MM.1S (cell line): ENCODE measurements around the gene ZNF446.
"Not testable (repeated sequence)": the region's sequence is repeated elsewhere in the genome, so short reads cannot be mapped to it uniquely, and the experiment has no call there.

Experiments
- DNase-seq: peaks from one replicate; pipeline ENCODE4 v3.0.0-alpha.2; 2015
- H2AFZ ChIP-seq: fragments of 300-600 bp; sonication (generic); 2 replicates; pipeline ENCODE4 v1.6.0; 2016; ENCODE audit warnings: antibody characterized with exemption, low read length
- H3F3A ChIP-seq: fragments of 300-600 bp; sonication (generic); 2 replicates; pipeline ENCODE4 v1.6.1; 2016; ENCODE audit warnings: mild to moderate bottlenecking, antibody characterized with exemption, low read length, moderate library complexity, mixed read lengths; ENCODE audit not compliant: insufficient read depth
- H3K27ac ChIP-seq: fragments of 300-600 bp; sonication (generic); 2 replicates; pipeline ENCODE4 v1.5.1; 2016; ENCODE audit warnings: mild to moderate bottlenecking, low read length
- H3K27me3 ChIP-seq: fragments of 300-600 bp; sonication (generic); replicated peaks from 2 replicates; pipeline ENCODE4 v1.6.0; 2016; ENCODE audit warnings: low read length; ENCODE audit not compliant: insufficient read depth
- H3K36me3 ChIP-seq: fragments of 300-600 bp; sonication (generic); replicated peaks from 2 replicates; pipeline ENCODE4 v1.6.1; 2016; ENCODE audit warnings: mild to moderate bottlenecking, low read length, mixed read lengths; ENCODE audit not compliant: insufficient read depth
- H3K4me1 ChIP-seq: fragments of 300-600 bp; sonication (generic); 2 replicates; pipeline ENCODE4 v1.6.1; 2016; ENCODE audit warnings: low read length, mixed read lengths
- H3K4me2 ChIP-seq: fragments of 300-600 bp; sonication (generic); 2 replicates; pipeline ENCODE4 v1.6.0; 2016; ENCODE audit warnings: low read depth, low read length
- H3K4me3 ChIP-seq: fragments of 300-600 bp; sonication (generic); 2 replicates; pipeline ENCODE4 v1.5.1; 2016; ENCODE audit warnings: low read length, mixed read lengths
- H3K79me2 ChIP-seq: fragments of 300-600 bp; sonication (generic); 2 replicates; pipeline ENCODE4 v1.6.1; 2016; ENCODE audit warnings: mixed run types, low read length, mixed read lengths
- H3K9ac ChIP-seq: fragments of 300-600 bp; sonication (generic); 2 replicates; pipeline ENCODE4 v1.6.1; 2016; ENCODE audit warnings: low read length, mixed read lengths
- H3K9me2 ChIP-seq: fragments of 300-600 bp; sonication (generic); replicated peaks from 2 replicates; pipeline ENCODE4 v1.6.1; 2016; ENCODE audit warnings: mild to moderate bottlenecking, low read length, mixed read lengths; ENCODE audit not compliant: insufficient read depth
- H3K9me3 ChIP-seq: fragments of 300-600 bp; sonication (generic); replicated peaks from 2 replicates; pipeline ENCODE4 v1.6.1; 2016; ENCODE audit warnings: mild to moderate bottlenecking, low read length, mixed read lengths; ENCODE audit not compliant: insufficient read depth
- H4K20me1 ChIP-seq: fragments of 300-600 bp; sonication (generic); 2 replicates; pipeline ENCODE4 v1.6.1; 2016; ENCODE audit warnings: mild to moderate bottlenecking, low read length, moderate library complexity, mixed read lengths; ENCODE audit not compliant: insufficient read depth
- CTCF ChIP-seq: fragments of 300-600 bp; sonication (generic); IDR thresholded peaks from 2 replicates; pipeline ENCODE4 v1.5.1; 2016; ENCODE audit warnings: antibody characterized with exemption, low read length, mixed read lengths
- EZH2 ChIP-seq: fragments of 300-600 bp; sonication (generic); optimal IDR thresholded peaks from 2 replicates; pipeline ENCODE3; 2017; ENCODE audit warnings: low read depth, mild to moderate bottlenecking, antibody characterized with exemption, low read length, mixed read lengths
- EZH2phosphoT487 ChIP-seq: fragments of 300-600 bp; sonication (generic); IDR thresholded peaks from 2 replicates; pipeline ENCODE4 v1.6.1; 2018; ENCODE audit warnings: antibody characterized with exemption, low read length

ZNF446 gene

DNA sequence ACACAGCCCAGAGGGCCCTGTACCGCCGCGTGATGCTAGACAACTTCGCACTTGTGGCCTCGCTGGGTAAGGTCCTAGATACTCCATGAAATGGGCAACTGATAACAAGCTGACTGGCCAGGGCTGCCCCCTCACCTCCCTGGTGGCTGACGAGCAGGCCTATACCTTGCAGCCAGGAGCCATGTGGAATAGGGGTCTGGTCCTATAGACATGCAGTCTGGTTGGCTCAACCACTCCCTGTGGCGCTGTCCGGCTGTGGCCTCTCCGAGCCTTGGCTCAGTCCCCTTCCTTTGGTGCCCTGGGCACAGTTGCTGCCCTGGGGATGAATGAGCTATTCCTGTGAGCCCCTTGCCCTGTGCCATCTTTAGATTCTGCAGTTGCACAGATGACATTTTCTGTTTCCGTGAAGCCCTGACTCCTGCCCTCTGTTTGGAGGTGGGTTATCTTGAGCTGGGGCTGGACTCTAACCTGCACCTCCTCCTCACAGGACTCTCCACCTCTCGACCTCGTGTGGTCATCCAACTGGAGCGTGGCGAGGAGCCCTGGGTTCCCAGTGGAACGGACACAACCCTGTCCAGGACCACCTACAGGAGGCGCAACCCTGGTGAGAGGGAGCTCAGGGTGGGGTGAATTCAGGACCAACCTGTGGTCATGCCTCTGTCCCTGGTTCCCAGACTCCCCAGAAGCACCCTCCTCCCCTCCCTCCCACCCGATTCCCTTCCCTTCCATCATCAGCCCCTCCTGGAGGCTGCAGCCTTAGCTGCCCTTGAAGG is 6.7 kb upstream of the ZNF446 start:
- Histone ChIP-seq H3F3A (no peaks in the 10 kb centered on the region), H3K4me3 (no peak overlapping the region), H3K4me1 (no peaks in the 10 kb centered on the region), H3K27ac (no peak overlapping the region), H2AFZ (no peak overlapping the region), H4K20me1 (no peaks in the 10 kb centered on the region), H3K36me3 (0 out of 2 replicates have a peak, but pooled peaks cover 4% of the 10 kb centered on the region), H3K79me2 (peaks cover 26% of the 10 kb centered on the region), H3K9ac (no peak overlapping the region), H3K9me2 (no peaks in the 10 kb centered on the region), H3K9me3 (no peaks in the 10 kb centered on the region), H3K27me3 (no peaks in the 10 kb centered on the region; the same call in 1 of the 2 replicates), H3K4me2 (no peak overlapping the region)
- TF ChIP-seq EZH2 (no peak), EZH2phosphoT487 (no peak), CTCF (no peak)
- DNase-seq: no peak

GRCh38 chr19:58470837-58471543 is 5.2 kb upstream of the ZNF446 start:
- DNase-seq: not testable (repeated sequence)

GRCh38 chr19:58471736-58472135 is 4.4 kb upstream of the ZNF446 start:
- no peak for TF ChIP-seq CTCF
- no peak for TF ChIP-seq EZH2
- TF ChIP-seq EZH2phosphoT487: no peak
- H3K9me2 ChIP-seq: no peaks in the 10 kb centered on the region

More at GRCh38 chr19:58470837-58471543, 5.2 kb upstream of the ZNF446 start:
- H3K79me2 ChIP-seq: peaks cover 26% of the 10 kb centered on the region
- not testable (repeated sequence) for H3K9ac ChIP-seq, H3K36me3 ChIP-seq, H3F3A ChIP-seq, H3K4me2 ChIP-seq, H3K27ac ChIP-seq, H3K9me2 ChIP-seq, H4K20me1 ChIP-seq, H3K27me3 ChIP-seq, H3K4me3 ChIP-seq, H2AFZ ChIP-seq, H3K9me3 ChIP-seq, H3K4me1 ChIP-seq

More at GRCh38 chr19:58471736-58472135, 4.4 kb upstream of the ZNF446 start:
- Histone ChIP-seq H3K36me3 (0 out of 2 replicates have a peak, but pooled peaks cover 4% of the 10 kb centered on the region), H3K79me2 (peaks cover 26% of the 10 kb centered on the region), H3K27ac (no peak overlapping the region), H3K4me1 (no peaks in the 10 kb centered on the region), H2AFZ (no peak overlapping the region), H3K9me3 (no peaks in the 10 kb centered on the region), H3K4me2 (no peak overlapping the region), H3F3A (peaks cover 8% of the 10 kb centered on the region), H4K20me1 (no peaks in the 10 kb centered on the region), H3K4me3 (no peak overlapping the region), H3K27me3 (no peaks in the 10 kb centered on the region), H3K9ac (no peak overlapping the region)
- DNase-seq: no peak
